ENCODE measurements around the gene MXD1.

MXD1 gene

GRCh38 chr2:69911985-69912563 lies 2.8 kb upstream of the MXD1 start:
- H3K4me1 ChIP-seq (ENCODE audit: control insufficient read depth in 5 of 5, insufficient read depth in 5 of 5, low read length in 5 of 5) = peaks cover 4 to 26% (median 21%) of the 10 kb centered on the region in 5 donors
- H3K4me3 ChIP-seq (ENCODE audit: low read depth in 1 of 5, low read length in 5 of 5) = no peak overlapping the region
- H3K9me3 ChIP-seq (ENCODE audit: control insufficient read depth in 5 of 5, low read length in 5 of 5) = no peaks in the 10 kb centered on the region
- no peaks in the 10 kb centered on the region for H3K27me3 ChIP-seq (ENCODE audit: control insufficient read depth in 5 of 5, insufficient read depth in 4 of 5, low read length in 5 of 5)
- peak overlapping the region; percentile 76 for H3K27ac ChIP-seq (ENCODE audit: low read depth, low read length)
- H3K36me3 ChIP-seq (ENCODE audit: control insufficient read depth in 5 of 5, insufficient read depth in 5 of 5, low read length in 5 of 5) = peaks cover 20 to 42% (median 27%) of the 10 kb centered on the region in 5 donors
- H3K9ac ChIP-seq (ENCODE audit: low read length in 5 of 5) = peak overlapping the region in 2 of 5 donors; percentile 21 to 28

GRCh38 chr2:69914164-69914949 lies 552 bp upstream of the MXD1 start:
- Histone ChIP-seq H3K27me3 (ENCODE audit: control insufficient read depth in 5 of 5, insufficient read depth in 4 of 5, low read length in 5 of 5) (no peaks in the 10 kb centered on the region), H3K9ac (ENCODE audit: low read length in 5 of 5) (peak overlapping the region; percentile 31 to 93 (median 83)), H3K9me3 (ENCODE audit: control insufficient read depth in 5 of 5, low read length in 5 of 5) (no peaks in the 10 kb centered on the region), H3K4me3 (ENCODE audit: low read depth in 1 of 5, low read length in 5 of 5) (peak overlapping the region; percentile 61 to 92 (median 68)), H3K27ac (ENCODE audit: low read depth, low read length) (peak overlapping the region; percentile 97), H3K4me1 (ENCODE audit: control insufficient read depth in 5 of 5, insufficient read depth in 5 of 5, low read length in 5 of 5) (peaks cover 4 to 37% (median 30%) of the 10 kb centered on the region in 5 donors), H3K36me3 (ENCODE audit: control insufficient read depth in 5 of 5, insufficient read depth in 5 of 5, low read length in 5 of 5) (peaks cover 6 to 23% (median 13%) of the 10 kb centered on the region in 5 donors)

- H3K4me3 ChIP-seq (ENCODE audit: low read depth in 1 of 5, low read length in 5 of 5) = peak overlapping the region; percentile 62 to 92 (median 77)
- no peaks in the 10 kb centered on the region for H3K9me3 ChIP-seq (ENCODE audit: control insufficient read depth in 5 of 5, low read length in 5 of 5)
- H3K9ac ChIP-seq (ENCODE audit: low read length in 5 of 5) = peak overlapping the region in 4 of 5 donors; percentile 71 to 88 (median 84)
- H3K36me3 ChIP-seq (ENCODE audit: control insufficient read depth in 5 of 5, insufficient read depth in 5 of 5, low read length in 5 of 5) = peaks cover 0 to 26% (median 5%) of the 10 kb centered on the region in 5 donors
- H3K4me1 ChIP-seq (ENCODE audit: control insufficient read depth in 5 of 5, insufficient read depth in 5 of 5, low read length in 5 of 5) = peaks cover 4 to 37% (median 30%) of the 10 kb centered on the region in 5 donors
- peak overlapping the region; percentile 82 for H3K27ac ChIP-seq (ENCODE audit: low read depth, low read length)
- H3K27me3 ChIP-seq (ENCODE audit: control insufficient read depth in 5 of 5, insufficient read depth in 4 of 5, low read length in 5 of 5) = no peaks in the 10 kb centered on the region
Observed at GRCh38 chr2:69916106-69916505, 1.2 kb downstream of the MXD1 start.

- H3K27ac ChIP-seq (ENCODE audit: low read depth, low read length) = peak overlapping the region; percentile 86
Observed at GRCh38 chr2:69917852-69918251, 2.9 kb downstream of the MXD1 start.

GRCh38 chr2:69918401-69918800 lies 3.5 kb downstream of the MXD1 start:
- Histone ChIP-seq H3K4me3 (ENCODE audit: low read depth in 1 of 5, low read length in 5 of 5) (no peak overlapping the region), H3K27me3 (ENCODE audit: control insufficient read depth in 5 of 5, insufficient read depth in 4 of 5, low read length in 5 of 5) (no peaks in the 10 kb centered on the region), H3K4me1 (ENCODE audit: control insufficient read depth in 5 of 5, insufficient read depth in 5 of 5, low read length in 5 of 5) (peaks cover 4 to 37% (median 30%) of the 10 kb centered on the region in 5 donors), H3K27ac (ENCODE audit: low read depth, low read length) (peak overlapping the region; percentile 86), H3K36me3 (ENCODE audit: control insufficient read depth in 5 of 5, insufficient read depth in 5 of 5, low read length in 5 of 5) (peaks cover 6 to 40% (median 12%) of the 10 kb centered on the region in 5 donors), H3K9ac (ENCODE audit: low read length in 5 of 5) (peak overlapping the region in 3 of 5 donors; percentile 28 to 45 (median 44)), H3K9me3 (ENCODE audit: control insufficient read depth in 5 of 5, low read length in 5 of 5) (no peaks in the 10 kb centered on the region)

More at GRCh38 chr2:69917852-69918251, 2.9 kb downstream of the MXD1 start:
- Histone ChIP-seq H3K27me3 (ENCODE audit: control insufficient read depth in 5 of 5, insufficient read depth in 4 of 5, low read length in 5 of 5) (no peaks in the 10 kb centered on the region), H3K4me1 (ENCODE audit: control insufficient read depth in 5 of 5, insufficient read depth in 5 of 5, low read length in 5 of 5) (peaks cover 4 to 37% (median 30%) of the 10 kb centered on the region in 5 donors), H3K9me3 (ENCODE audit: control insufficient read depth in 5 of 5, low read length in 5 of 5) (no peaks in the 10 kb centered on the region), H3K4me3 (ENCODE audit: low read depth in 1 of 5, low read length in 5 of 5) (no peak overlapping the region), H3K9ac (ENCODE audit: low read length in 5 of 5) (peak overlapping the region in 4 of 5 donors; percentile 6 to 45 (median 42)), H3K36me3 (ENCODE audit: control insufficient read depth in 5 of 5, insufficient read depth in 5 of 5, low read length in 5 of 5) (peaks cover 6 to 35% (median 12%) of the 10 kb centered on the region in 5 donors)

GRCh38 chr2:69923116-69923515 lies 8.2 kb downstream of the MXD1 start:
- Histone ChIP-seq H3K4me1 (ENCODE audit: control insufficient read depth in 5 of 5, insufficient read depth in 5 of 5, low read length in 5 of 5) (peaks cover 0 to 7% (median 5%) of the 10 kb centered on the region in 5 donors), H3K4me3 (ENCODE audit: low read depth in 1 of 5, low read length in 5 of 5) (no peak overlapping the region), H3K36me3 (ENCODE audit: control insufficient read depth in 5 of 5, insufficient read depth in 5 of 5, low read length in 5 of 5) (peaks cover 10 to 44% (median 16%) of the 10 kb centered on the region in 5 donors), H3K27me3 (ENCODE audit: control insufficient read depth in 5 of 5, insufficient read depth in 4 of 5, low read length in 5 of 5) (no peaks in the 10 kb centered on the region), H3K27ac (ENCODE audit: low read depth, low read length) (no peak overlapping the region), H3K9ac (ENCODE audit: low read length in 5 of 5) (no peak overlapping the region), H3K9me3 (ENCODE audit: control insufficient read depth in 5 of 5, low read length in 5 of 5) (no peaks in the 10 kb centered on the region)

GRCh38 chr2:69926849-69927515 lies 12.1 kb downstream of the MXD1 start:
- Histone ChIP-seq H3K4me1 (ENCODE audit: control insufficient read depth in 5 of 5, insufficient read depth in 5 of 5, low read length in 5 of 5) (peaks cover 0 to 6% (median 2%) of the 10 kb centered on the region in 5 donors), H3K4me3 (ENCODE audit: low read depth in 1 of 5, low read length in 5 of 5) (no peak overlapping the region), H3K27me3 (ENCODE audit: control insufficient read depth in 5 of 5, insufficient read depth in 4 of 5, low read length in 5 of 5) (no peaks in the 10 kb centered on the region), H3K9ac (ENCODE audit: low read length in 5 of 5) (no peak overlapping the region), H3K27ac (ENCODE audit: low read depth, low read length) (no peak overlapping the region), H3K9me3 (ENCODE audit: control insufficient read depth in 5 of 5, low read length in 5 of 5) (no peaks in the 10 kb centered on the region), H3K36me3 (ENCODE audit: control insufficient read depth in 5 of 5, insufficient read depth in 5 of 5, low read length in 5 of 5) (peaks cover 6 to 24% (median 9%) of the 10 kb centered on the region in 5 donors)

- no peak overlapping the region for H3K4me3 ChIP-seq (ENCODE audit: low read depth in 1 of 5, low read length in 5 of 5)
- H3K4me1 ChIP-seq (ENCODE audit: control insufficient read depth in 5 of 5, insufficient read depth in 5 of 5, low read length in 5 of 5) = peaks cover 2 to 26% (median 20%) of the 10 kb centered on the region in 5 donors
- H3K9ac ChIP-seq (ENCODE audit: low read length in 5 of 5) = no peak overlapping the region
- H3K27ac ChIP-seq (ENCODE audit: low read depth, low read length) = peak overlapping the region; percentile 26
- H3K36me3 ChIP-seq (ENCODE audit: control insufficient read depth in 5 of 5, insufficient read depth in 5 of 5, low read length in 5 of 5) = peaks cover 12 to 29% (median 17%) of the 10 kb centered on the region in 5 donors
- H3K27me3 ChIP-seq (ENCODE audit: control insufficient read depth in 5 of 5, insufficient read depth in 4 of 5, low read length in 5 of 5) = no peaks in the 10 kb centered on the region
- no peaks in the 10 kb centered on the region for H3K9me3 ChIP-seq (ENCODE audit: control insufficient read depth in 5 of 5, low read length in 5 of 5)
Observed at GRCh38 chr2:69931832-69932595, 17.1 kb downstream of the MXD1 start.

GRCh38 chr2:69932596-69932922 lies 17.6 kb downstream of the MXD1 start:
- Histone ChIP-seq H3K4me1 (ENCODE audit: control insufficient read depth in 5 of 5, insufficient read depth in 5 of 5, low read length in 5 of 5) (peaks cover 2 to 26% (median 19%) of the 10 kb centered on the region in 5 donors), H3K27ac (ENCODE audit: low read depth, low read length) (peak overlapping the region; percentile 26)

More at GRCh38 chr2:69932596-69932922, 17.6 kb downstream of the MXD1 start:
- Histone ChIP-seq H3K9ac (ENCODE audit: low read length in 5 of 5) (no peak overlapping the region), H3K9me3 (ENCODE audit: control insufficient read depth in 5 of 5, low read length in 5 of 5) (no peaks in the 10 kb centered on the region), H3K27me3 (ENCODE audit: control insufficient read depth in 5 of 5, insufficient read depth in 4 of 5, low read length in 5 of 5) (no peaks in the 10 kb centered on the region), H3K36me3 (ENCODE audit: control insufficient read depth in 5 of 5, insufficient read depth in 5 of 5, low read length in 5 of 5) (peaks cover 12 to 32% (median 22%) of the 10 kb centered on the region in 5 donors), H3K4me3 (ENCODE audit: low read depth in 1 of 5, low read length in 5 of 5) (no peak overlapping the region)

All from subcutaneous abdominal adipose tissue (tissue), 5 donors.